ENCODE results near the gene SYNE1.

GRCh38 chr6:152642578-152643375, 5.6 kb upstream of the SYNE1 start:
- TF ChIP-seq CTCF (IDR thresholded peaks at IDR 0.05 in 4 of 5, conservative IDR thresholded peaks at IDR 0.05 in 1 of 5) (peak in 3 of 5 experiments; percentile 30 to 53 (median 47)), POLR2A (IDR thresholded peaks at IDR 0.05) (no peak)
